CD4-positive, alpha-beta T cell treated with Interleukin-4 for 4 hours (primary cell): ENCODE data around the gene RPS26.
A peak's percentile ranks its signal among the peaks of the same experiment; 100 is the strongest.
"Not testable (repeated sequence)": the region's sequence is repeated elsewhere in the genome, so short reads cannot be mapped to it uniquely, and the experiment has no call there.

Experiments
- DNase-seq: peaks from one replicate; pipeline ENCODE4 v3.0.0-alpha.2; 2020

The RPS26 gene

DNA sequence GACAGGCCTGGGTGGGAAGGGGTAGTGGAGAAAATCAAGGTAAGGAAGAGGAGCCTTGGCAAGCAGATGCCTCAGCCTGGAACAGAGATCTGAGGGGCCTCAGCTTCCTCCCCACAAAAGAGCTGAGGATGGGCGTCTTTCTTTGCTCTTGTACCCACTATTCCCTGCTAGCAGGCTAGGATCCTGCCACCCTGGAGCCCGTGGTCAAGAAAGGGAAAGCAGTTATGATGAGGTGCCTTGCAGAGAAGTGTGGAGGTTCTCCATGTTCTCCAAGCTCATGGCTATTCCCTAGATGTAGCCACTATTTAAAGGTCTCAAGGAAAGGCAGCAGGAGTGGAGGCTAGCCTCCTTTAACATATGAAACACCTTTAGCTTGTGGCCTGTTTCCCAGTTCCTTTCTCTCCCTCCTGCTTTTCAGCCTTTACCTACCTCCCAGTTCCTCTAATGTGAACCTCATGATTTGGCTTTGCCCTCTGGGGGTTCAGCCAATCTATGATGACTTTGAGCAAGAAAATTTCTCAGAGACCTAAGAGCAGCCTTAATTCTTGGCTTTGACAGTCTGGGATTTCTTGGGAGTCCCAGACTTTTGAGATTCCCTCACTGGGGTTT, 19.7 kb upstream of the RPS26 start:
- no peak for DNase-seq

DNA sequence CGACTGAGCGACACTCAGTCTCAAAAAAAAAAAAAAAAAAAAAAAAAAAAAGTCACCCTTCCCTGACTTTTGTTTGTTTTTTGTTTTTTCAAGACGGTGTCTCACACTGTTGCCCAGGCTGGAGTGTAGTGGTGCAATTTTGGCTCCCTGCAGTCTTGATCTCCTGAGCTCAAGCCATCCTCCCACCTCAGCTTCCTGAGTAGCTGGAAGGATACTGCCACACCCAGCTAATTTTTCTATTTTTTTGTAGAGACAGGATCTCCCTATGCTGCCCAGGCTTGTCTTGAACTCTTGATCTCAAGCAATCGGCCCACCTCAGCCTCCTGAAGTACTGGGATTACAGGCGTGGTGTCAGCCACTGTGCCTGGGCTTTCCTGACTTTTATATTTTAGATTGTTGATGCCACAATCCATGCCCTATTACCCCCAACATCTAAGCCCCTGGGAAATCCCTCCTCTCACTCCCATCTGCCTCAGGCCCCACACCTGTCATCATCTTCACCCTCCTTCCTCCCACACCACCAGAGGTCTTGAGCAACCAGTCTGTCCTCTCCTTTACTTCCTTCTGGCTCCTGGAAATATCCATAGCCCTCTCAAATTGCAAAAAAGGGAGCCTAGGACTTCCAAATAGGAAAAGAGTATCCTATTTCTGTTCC, 13.1 kb upstream of the RPS26 start:
- DNase-seq, result no peak

DNA sequence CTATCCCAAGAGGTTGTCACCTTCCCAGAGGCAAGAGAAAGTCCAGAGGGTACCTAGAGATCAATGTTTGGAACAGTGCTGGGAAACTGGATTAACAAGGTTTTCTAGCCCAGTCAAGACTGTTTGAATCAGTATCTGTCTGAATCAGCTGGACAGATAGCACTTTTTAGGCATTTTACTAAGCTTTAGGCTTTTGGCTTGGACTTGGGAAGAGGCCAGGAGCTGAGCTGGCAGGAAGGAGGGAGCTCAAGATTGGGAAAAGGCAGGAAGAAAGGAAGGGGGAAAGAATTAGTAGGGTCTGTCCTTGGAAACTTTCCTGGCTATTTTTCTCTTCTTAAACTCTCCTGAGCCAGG, 12.6 kb upstream of the RPS26 start:
- no peak for DNase-seq

DNA sequence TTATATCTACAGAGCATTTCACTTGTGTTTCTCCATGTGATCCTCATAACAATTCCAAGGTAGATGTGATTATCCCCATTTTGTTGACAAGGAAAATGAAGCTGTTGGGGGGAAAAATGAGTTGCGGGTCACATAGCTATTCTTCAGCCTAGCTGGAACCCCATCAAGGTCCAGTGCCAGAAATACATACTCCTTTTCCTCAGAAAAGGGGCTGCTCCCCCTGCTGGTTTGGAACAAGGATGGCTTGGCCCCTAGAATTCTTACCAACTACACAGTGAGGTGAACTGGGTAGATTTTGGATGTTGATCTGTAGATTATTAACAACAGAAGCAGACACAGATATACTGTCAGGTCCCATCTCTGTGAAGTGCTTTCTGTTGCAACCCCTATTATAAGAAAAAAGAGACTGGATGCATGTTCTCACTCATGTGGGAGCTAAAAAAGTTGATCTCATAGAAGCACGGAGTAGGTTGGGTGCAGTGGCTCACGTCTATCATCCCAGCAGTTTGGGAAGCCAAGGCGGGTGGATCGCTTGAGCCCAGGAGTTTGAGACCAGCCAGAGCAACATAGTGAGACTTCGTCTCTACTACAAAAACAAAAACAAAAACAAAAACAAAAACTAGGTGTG, 11.9 kb upstream of the RPS26 start:
- peak; percentile 50 for DNase-seq

DNA sequence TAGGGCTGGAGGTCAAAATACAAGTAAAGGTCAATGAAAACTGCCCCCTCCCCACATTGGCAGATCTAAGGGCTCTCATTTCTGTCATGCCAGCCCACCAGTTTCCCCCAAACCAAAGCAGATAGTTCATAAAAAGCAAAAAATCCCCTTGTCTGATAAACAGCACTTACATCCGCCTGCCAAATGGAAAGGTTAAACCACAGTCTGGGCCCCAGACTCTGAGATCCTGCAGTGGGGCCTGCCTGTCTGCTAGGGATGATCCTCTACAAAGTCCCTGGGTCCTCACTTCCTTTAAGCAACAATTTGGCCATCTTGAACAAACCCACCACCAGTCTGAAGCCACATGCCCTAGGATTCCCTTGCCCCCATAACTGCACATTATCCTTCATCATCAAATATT, 9.7 kb upstream of the RPS26 start:
- peak; percentile 37 for DNase-seq

DNA sequence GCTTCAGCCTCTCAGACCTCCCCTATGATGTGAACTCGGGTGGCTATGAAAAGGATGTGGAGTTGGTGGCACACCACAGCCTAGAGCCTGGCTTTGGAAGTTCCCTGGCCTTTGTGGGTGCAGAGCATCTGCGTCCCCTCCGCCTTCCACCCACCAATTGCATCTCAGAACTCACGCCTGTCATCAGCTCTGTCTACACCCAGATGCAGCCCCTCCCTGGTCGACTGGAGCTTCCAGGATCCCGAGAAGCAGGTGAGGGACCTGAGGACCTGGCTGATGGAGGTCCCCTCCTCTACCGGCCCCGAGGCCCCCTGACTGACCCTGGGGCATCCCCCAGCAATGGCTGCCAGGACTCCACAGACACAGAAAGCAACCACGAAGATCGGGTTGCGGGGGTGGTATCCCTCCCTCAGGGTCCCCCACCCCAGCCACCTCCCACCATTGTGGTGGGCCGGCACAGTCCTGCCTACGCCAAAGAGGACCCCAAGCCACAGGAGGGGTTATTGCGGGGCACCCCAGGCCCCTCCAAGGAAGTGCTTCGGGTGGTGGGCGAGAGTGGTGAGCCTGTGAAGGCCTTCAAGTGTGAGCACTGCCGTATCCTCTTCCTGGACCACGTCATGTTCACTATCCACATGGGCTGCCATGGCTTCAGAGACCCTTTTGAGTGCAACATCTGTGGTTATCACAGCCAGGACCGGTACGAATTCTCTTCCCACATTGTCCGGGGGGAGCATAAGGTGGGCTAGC, 7.0 kb upstream of the RPS26 start:
- peak; percentile 31 for DNase-seq

DNA sequence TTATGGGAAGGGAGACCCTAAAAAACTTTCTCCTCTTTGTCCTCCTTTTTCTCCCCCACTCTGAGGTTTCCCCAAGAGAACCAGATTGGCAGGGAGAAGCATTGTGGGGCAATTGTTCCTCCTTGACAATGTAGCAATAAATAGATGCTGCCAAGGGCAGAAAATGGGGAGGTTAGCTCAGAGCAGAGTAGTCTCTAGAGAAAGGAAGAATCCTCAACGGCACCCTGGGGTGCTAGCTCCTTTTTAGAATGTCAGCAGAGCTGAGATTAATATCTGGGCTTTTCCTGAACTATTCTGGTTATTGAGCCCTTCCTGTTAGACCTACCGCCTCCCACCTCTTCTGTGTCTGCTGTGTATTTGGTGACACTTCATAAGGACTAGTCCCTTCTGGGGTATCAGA, 4.6 kb upstream of the RPS26 start:
- DNase-seq, result no peak

DNA sequence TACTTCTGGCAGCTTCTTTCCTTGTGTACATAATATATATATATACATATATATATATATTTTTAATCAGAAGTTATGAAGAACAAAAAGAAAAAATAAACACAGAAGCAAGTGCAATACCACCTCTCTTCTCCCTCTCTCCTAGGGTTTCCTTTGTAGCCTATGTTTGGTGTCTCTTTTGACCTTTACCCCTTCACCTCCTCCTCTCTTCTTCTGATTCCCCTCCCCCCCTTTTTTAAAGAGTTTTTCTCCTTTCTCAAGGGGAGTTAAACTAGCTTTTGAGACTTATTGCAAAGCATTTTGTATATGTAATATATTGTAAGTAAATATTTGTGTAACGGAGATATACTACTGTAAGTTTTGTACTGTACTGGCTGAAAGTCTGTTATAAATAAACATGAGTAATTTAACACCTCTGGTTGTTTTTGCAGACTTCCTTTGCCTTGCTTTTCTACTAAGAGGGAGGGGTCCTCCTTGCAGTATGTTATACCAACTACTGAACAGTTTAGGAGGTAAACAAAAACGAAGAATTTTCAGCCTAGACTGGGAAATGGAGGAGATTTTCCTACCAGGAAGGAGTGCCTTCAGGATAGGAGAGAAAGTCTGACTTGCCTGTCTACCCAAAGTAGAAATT, 3.6 kb upstream of the RPS26 start:
- peak; percentile 51 for DNase-seq

DNA sequence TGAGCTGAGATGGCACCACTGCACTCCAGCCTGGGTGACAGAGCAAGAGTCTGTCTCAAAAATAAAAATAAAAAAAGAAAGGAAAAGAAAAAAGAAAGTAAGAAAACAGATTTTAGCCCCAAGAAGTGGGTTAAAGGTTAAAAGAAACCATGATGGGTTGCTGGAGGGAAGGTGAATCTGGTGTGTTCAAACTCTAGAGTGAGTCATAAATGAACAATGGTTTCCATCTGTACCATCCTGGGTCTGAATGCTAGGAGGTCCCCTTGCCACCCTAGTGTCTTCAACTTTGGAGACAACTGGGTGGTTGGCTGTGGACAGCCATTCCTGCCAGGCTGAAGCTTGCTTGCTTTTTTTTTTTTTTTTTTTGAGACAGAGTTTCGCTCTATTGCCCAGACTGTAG, 1.6 kb upstream of the RPS26 start:
- no peak for DNase-seq

DNA sequence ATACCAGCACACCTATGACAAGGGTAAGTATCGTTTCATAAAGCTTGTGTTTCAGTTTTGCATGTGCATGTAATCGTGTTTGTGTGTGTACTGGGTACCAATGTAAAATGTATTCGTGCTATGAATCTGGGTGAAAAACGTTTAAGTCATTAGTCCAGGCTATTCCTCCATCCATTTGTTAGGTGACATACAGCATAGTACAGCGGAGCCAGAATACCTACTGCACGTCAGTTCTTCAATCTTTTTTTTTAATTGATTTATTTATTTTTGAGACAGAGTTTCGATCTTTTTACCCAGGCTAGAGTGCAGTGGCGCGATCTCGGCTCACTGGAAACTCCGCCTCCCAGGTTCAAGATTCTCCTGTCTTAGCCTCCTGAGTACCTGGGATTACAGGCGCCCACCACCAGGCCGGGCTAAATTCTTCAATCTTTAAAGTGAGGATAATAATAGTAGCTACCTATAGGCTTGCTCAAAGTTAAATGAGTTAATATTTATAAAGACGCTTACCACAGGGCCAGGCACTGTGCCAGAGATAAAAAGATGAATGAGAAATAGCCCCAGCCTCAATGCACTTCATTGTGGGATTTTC, 661 bp upstream of the RPS26 start:
- no peak for DNase-seq

DNA sequence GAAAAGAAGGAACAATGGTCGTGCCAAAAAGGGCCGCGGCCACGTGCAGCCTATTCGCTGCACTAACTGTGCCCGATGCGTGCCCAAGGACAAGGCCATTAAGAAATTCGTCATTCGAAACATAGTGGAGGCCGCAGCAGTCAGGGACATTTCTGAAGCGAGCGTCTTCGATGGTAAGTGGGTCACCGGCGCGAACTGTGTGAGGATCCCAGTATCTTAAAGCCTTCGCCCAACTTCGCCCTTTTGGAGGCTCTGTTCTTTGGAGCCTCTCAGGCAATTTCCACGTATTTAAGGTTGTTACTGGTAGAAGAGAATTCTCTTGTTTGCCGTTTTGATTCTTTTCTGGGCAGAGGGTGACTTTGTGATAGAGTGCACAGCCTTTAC, 704 bp downstream of the RPS26 start:
- not testable (repeated sequence) for DNase-seq

DNA sequence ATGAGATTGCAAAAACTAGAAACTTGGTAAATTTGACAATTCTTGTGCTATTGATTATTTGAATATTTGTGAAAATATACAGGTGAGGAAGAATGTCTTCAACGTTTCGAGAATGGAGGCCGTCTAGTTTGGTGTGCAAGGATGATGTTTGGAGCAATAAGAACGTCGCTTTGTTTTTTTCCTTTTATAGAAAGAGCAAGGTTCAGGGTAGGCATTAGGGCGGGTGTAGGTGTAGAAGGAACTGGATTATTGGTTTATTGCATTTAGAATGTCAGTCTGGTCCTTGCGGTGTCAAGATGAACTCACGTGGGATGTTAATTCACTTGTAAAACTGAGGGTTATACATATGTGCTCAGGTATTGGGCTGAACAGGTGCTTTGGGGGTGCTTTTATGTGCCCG, 1.1 kb downstream of the RPS26 start:
- no peak for DNase-seq

DNA sequence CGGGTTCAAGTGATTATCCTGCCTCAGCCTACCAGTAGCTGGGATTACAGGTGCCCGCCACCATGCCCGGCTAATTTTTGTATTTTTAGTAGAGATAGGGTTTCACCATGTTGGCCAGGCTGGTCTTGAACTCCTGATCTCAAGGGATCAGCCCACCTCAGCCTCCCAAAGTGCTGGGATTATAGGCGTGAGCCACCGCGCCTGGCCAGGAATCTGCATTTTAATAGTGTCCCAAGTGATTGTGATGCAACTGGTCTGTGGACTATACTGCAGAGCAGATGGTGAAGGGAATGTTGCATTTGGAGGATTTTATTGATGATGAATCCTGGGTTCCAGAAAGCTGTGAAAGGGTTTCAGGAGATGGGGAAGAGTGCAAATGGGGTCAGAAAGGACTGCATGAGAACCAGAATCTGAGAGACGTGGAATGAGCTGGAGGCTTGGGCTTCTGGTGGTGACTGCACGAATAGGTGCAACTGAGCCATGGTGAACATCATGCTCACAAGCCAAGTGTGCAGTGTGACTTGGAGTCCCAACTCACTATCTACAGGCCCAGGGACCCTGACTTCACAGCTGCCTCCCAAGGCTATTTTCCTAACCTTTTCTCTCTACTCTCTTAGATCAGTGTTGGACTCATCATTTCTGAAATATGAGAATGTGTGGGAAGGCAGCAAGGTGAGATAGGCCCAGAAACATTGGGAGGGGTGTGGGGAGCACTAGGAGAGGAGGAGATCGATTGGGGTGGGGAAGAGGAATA, 4.5 kb downstream of the RPS26 start:
- DNase-seq, result no peak

DNA sequence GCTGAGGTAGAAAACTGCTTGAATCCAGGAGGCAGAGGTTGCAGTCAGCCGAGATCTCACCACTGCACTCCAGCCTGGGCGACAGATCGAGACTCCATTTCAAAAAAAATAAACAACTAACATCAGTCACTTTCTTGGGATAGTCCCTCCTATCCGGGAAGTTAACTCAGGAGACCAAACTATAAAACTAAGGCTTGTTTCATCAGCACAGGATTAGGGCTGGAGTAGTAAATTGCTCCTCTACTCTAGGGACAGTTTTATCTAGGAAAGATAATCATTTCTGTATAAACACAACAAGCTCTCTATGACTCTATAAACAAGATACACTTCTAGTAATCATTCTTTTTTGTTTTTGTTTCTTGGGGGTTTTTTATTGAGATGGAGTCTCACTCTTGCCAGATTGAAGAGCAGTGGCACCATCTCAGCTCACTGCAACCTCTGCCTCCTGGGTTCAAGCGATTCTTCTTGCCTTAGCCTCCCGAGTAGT, 11.7 kb downstream of the RPS26 start:
- no peak for DNase-seq

DNA sequence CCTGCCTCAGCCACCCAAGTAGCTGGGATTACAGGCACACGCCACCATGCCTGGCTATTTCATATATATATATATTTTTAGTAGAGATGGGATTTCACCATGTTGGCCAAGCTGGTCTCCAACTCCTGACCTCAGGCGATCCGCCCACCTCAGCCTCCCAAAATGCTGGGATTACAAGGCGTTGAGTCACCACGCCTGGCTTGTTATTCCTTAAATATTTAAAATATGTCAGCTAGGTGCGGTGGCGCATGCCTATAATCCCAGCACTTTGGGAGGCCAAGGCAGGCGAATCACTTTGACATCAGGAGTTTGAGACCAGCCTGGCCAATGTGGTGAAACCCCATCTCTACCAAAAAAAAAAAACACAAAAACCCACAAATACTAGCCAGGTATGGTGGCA, 18.2 kb downstream of the RPS26 start:
- not testable (repeated sequence) for DNase-seq

DNA sequence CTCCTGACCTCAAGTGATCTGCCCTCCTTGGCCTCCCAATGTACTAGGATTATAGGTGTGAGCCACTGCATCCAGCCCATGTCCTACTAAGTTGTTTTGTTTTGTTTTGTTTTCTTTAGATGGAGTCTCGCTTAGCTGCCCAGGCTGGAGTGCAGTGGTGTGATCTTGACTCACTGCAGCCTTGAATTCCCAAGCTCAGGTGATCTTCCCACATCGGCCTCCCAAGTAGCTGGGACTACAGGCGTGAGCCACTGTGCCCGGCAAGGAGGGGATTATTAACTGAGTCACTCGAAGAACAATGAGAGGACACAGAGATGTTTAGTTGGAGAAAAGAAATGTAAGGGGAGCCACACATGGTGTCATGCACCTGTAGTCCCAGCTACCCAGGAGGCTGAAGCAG, 20.3 kb downstream of the RPS26 start:
- DNase-seq, result no peak

DNA sequence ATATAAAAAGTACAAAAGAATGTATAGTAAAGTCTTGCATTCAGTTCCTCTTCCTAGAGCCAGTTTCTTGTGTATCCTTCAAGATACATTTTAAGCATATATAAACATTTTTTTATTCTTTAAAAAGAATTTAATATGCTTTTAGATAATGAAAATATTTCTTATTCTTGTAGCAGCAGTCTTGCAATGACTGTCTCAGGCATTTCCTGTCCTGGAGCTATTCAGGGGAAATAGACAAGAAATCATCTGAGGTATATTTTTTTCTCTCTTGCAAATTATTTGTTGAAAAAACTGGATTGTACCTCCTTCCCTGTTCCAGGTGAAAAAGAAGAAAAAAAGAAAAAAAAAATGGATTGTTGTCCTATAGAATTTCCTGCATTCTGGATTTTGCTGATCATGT, 21.3 kb downstream of the RPS26 start:
- no peak for DNase-seq

DNA sequence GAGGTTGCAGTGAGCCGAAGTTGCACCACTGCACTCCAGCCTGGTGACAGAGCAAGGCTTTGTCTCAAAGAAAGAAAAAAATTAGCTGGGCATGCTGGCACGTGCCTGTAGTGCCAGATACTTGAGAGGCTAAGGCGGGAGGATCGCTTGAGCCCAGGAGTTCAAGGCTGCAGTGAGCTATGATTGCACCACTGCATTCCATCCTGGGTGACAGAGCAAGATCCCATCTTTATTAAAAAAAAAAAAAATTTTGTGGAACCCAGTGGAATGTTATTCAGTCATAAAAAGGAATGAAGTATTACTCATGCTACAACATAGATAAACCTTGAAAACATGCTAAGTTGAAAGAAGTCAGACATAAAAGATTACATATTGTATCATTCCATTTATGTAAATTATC, 29.9 kb downstream of the RPS26 start:
- DNase-seq, result no peak

DNA sequence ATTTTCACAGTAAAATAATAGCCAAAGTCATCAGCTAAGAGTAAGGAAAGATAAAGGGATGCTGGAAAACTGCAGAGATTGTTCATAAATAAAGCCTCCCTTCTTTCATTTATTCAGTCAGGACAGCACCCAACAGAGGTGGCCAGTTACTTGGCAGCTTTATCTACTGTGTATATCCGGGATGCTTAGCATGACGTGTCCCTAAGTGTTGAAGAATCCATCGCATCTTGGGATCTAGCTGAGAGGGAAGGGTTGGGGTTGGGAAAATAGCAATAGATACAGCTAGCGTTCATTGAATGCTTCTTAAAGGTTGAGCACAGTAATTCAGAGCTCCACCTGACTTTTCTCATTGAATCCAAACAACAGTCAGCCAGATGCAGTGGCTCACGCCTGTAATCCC, 32.7 kb downstream of the RPS26 start:
- no peak for DNase-seq

DNA sequence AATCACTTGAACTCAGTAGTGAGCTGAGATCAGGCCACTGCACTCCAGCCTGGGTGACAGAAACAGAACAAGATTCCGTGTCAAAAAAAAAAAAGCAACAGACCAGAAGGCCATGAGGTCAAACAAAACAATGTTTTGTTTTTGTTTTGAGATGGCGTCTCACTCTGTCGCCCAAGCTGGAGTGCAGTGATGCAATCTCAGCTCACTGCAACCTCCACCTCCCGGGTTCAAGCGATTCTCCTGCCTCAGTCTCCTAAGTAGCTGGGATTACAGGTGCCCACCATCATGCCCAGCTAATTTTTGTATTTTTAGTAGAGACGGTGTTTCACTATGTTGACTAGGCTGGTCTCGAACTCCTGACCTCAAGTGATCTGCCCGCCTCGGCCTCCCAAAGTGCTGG, 36.2 kb downstream of the RPS26 start:
- not testable (repeated sequence) for DNase-seq

DNA sequence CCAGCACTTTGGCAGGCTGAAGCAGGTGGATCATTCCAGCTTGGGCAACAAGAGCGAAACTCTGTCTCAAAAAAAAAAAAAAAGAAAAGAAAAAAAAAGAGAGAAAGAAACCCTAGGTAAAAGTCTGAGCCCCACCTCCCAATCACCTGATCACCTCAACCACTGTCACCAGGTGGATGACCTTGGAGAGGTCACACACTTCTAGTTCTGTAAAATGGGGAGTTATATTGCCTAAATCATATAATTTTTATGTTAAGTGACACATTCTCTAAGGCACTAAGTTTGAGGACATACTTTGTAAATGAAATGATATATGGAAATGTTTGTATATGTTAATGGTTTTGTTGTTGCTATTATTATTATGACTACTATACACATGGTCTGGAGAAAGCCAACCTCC, 36.7 kb downstream of the RPS26 start:
- DNase-seq, result no peak
